IMR-90 (cell line): ENCODE data around the gene ACADL. TPM values are rescaled to one million over a fixed set of nuclear protein-coding genes. Genes with fewer than 3 reads are reported as not detected.

Experiments used
- ATAC-seq: fragments of 200-7000 bp; cut with Tn5 transposase; 2 replicates; pipeline ENCODE4 v1.9.1; 2020; ENCODE audit warnings: low read depth, mild to moderate bottlenecking, moderate library complexity
- BruUV-seq: library from RNA; stranded (reverse); fragments of 400-500 nt; replicated peaks from 2 replicates; lab custom pipeline; 2021; lab: Mats Ljungman, UMichigan
- CTCF ChIA-PET: fragments of 300-600 bp; formaldehyde crosslinking; extraction: SDS; loops from one replicate; lab custom pipeline; 2021; ENCODE audit warnings: antibody characterized with exemption; lab: Yijun Ruan, JAX
- POLR2A ChIA-PET: fragments of 300-600 bp; sonication (Branson Sonifier 250); formaldehyde crosslinking; loops from one replicate; lab custom pipeline; 2022; ENCODE audit warnings: antibody characterized with exemption; ENCODE audit not compliant: unreplicated experiment; lab: Charles Lee
- DNase-seq: peaks from one replicate; pipeline ENCODE4 v3.0.0; 2013
- H2AFZ ChIP-seq: replicated peaks from 2 replicates; pipeline ENCODE3; 2013; ENCODE audit warnings: low read length, mild to moderate bottlenecking; ENCODE audit not compliant: poor library complexity
- H2AK5ac ChIP-seq: 2 replicates; pipeline ENCODE4 v1.6.1; 2013; ENCODE audit warnings: low read depth, low read length, inconsistent platforms
- H2AK9ac ChIP-seq: replicated peaks from 2 replicates; pipeline ENCODE3; 2013; ENCODE audit warnings: mild to moderate bottlenecking, low read depth, low read length, moderate library complexity; ENCODE audit not compliant: poor library complexity
- H2BK120ac ChIP-seq: 2 replicates; pipeline ENCODE4 v1.6.1; 2013; ENCODE audit warnings: low read depth, low read length, inconsistent platforms
- H2BK15ac ChIP-seq: 3 replicates; pipeline ENCODE4 v1.6.1; 2013; ENCODE audit warnings: low read depth, low read length, inconsistent platforms
- H2BK20ac ChIP-seq: 2 replicates; pipeline ENCODE4 v1.6.1; 2013; ENCODE audit warnings: low read depth, mild to moderate bottlenecking, inconsistent platforms, low read length, moderate library complexity
- H2BK5ac ChIP-seq: 2 replicates; pipeline ENCODE4 v1.6.1; 2013; ENCODE audit warnings: mild to moderate bottlenecking, low read depth, low read length, inconsistent platforms; ENCODE audit not compliant: poor library complexity, severe bottlenecking
- H3K14ac ChIP-seq: replicated peaks from 2 replicates; pipeline ENCODE4 v1.6.1; 2013; ENCODE audit warnings: low read depth, low read length, inconsistent platforms
- H3K18ac ChIP-seq: 2 replicates; pipeline ENCODE4 v1.6.1; 2013; ENCODE audit warnings: low read depth, low read length, control low read depth
- H3K23ac ChIP-seq: 2 replicates; pipeline ENCODE4 v1.6.1; 2013; ENCODE audit warnings: low read depth, low read length, inconsistent platforms
- H3K27ac ChIP-seq: 2 replicates; pipeline ENCODE4 v1.5.1; 2013; ENCODE audit warnings: mild to moderate bottlenecking, control low read depth, low read length; ENCODE audit not compliant: insufficient read depth
- H3K27me3 ChIP-seq: 2 replicates; pipeline ENCODE4 v1.6.1; 2013; ENCODE audit warnings: low read length; ENCODE audit not compliant: control insufficient read depth, insufficient read depth
- H3K36me3 ChIP-seq: 2 replicates; pipeline ENCODE4 v1.6.1; 2013; ENCODE audit warnings: low read length, mixed read lengths; ENCODE audit not compliant: control insufficient read depth, insufficient read depth
- H3K4ac ChIP-seq: 2 replicates; pipeline ENCODE4 v1.6.1; 2013; ENCODE audit warnings: low read depth, low read length, inconsistent platforms
- H3K4me1 ChIP-seq: 2 replicates; pipeline ENCODE4 v1.6.1; 2013; ENCODE audit warnings: low read length, mixed read lengths; ENCODE audit not compliant: control insufficient read depth, insufficient read depth
- H3K4me2 ChIP-seq: 2 replicates; pipeline ENCODE4 v1.6.1; 2013; ENCODE audit warnings: low read depth, mild to moderate bottlenecking, control low read depth, low read length, moderate library complexity
- H3K4me3 ChIP-seq: 2 replicates; pipeline ENCODE4 v1.5.1; 2013; ENCODE audit warnings: low read depth, mild to moderate bottlenecking, control low read depth, low read length, moderate library complexity; ENCODE audit not compliant: insufficient read depth
- H3K56ac ChIP-seq: 2 replicates; pipeline ENCODE4 v1.6.1; 2013; ENCODE audit warnings: low read length, inconsistent platforms; ENCODE audit not compliant: insufficient read depth; ENCODE audit errors: extremely low read depth
- H3K79me1 ChIP-seq, 2 experiments: 2 replicates each; pipeline ENCODE4 v1.6.1; 2013; ENCODE audit warnings: low read length in 2 of 2, inconsistent platforms in 1 of 2, low read depth in 1 of 2
- H3K9ac ChIP-seq: 2 replicates; pipeline ENCODE4 v1.6.1; 2013; ENCODE audit warnings: low read depth, low read length, control low read depth
- H3K9me1 ChIP-seq: 2 replicates; pipeline ENCODE4 v1.6.1; 2013; ENCODE audit warnings: low read length, inconsistent platforms; ENCODE audit not compliant: insufficient read depth
- H3K9me3 ChIP-seq: 2 replicates; pipeline ENCODE4 v1.6.1; 2013; ENCODE audit warnings: low read length; ENCODE audit not compliant: control insufficient read depth, insufficient read depth
- H4K20me1 ChIP-seq: 2 replicates; pipeline ENCODE4 v1.6.1; 2013; ENCODE audit warnings: low read length, inconsistent platforms; ENCODE audit not compliant: insufficient read depth
- H4K5ac ChIP-seq: 2 replicates; pipeline ENCODE4 v1.6.1; 2013; ENCODE audit warnings: mild to moderate bottlenecking, low read depth, low read length, control low read depth
- H4K8ac ChIP-seq, 2 experiments: 2 replicates each; pipeline ENCODE4 v1.6.1; 2013; ENCODE audit warnings: low read depth in 2 of 2, low read length in 2 of 2, control low read depth in 1 of 2, inconsistent platforms in 1 of 2
- H4K91ac ChIP-seq: 2 replicates; pipeline ENCODE4 v1.6.1; 2013; ENCODE audit warnings: low read depth, low read length, inconsistent platforms; ENCODE audit not compliant: insufficient read depth
- BHLHE40 ChIP-seq: fragments of 150-350 bp; IDR thresholded peaks from 2 replicates; pipeline ENCODE4 v1.6.1; 2016; ENCODE audit warnings: mild to moderate bottlenecking, low read depth, low read length
- CHD1 ChIP-seq: IDR thresholded peaks from 2 replicates; pipeline ENCODE4 v1.6.1; 2012; ENCODE audit warnings: low read depth, low read length, improper control_type of control experiment
- MAZ ChIP-seq: IDR thresholded peaks from 2 replicates; pipeline ENCODE4 v1.6.1; 2012; ENCODE audit warnings: low read depth, mild to moderate bottlenecking, low read length, improper control_type of control experiment, moderate library complexity, borderline replicate concordance
- POLR2A ChIP-seq: IDR thresholded peaks from 2 replicates; pipeline ENCODE4 v1.6.1; 2012; ENCODE audit warnings: mild to moderate bottlenecking, low read depth, low read length
- RAD21 ChIP-seq: IDR thresholded peaks from 2 replicates; pipeline ENCODE4 v1.6.1; 2012; ENCODE audit warnings: low read length, improper control_type of control experiment
- RCOR1 ChIP-seq: IDR thresholded peaks from 2 replicates; pipeline ENCODE4 v1.6.1; 2012; ENCODE audit warnings: mild to moderate bottlenecking, low read length, improper control_type of control experiment; ENCODE audit not compliant: insufficient replicate concordance
- WGBS, 2 experiments: methylation state at CpG; one replicate each; pipeline versions ENCODE4 v1.1.5 to v1.1.7; 2013; ENCODE audit warnings: missing lambda C conversion rate in 2 of 2; ENCODE audit not compliant: insufficient read length in 1 of 2; ENCODE audit errors: extremely low coverage in 2 of 2; 5-methylcytosine and 5-hydroxymethylcytosine counted together
- dilution Hi-C: fragments of 300-500 bp; cut with HindIII; formaldehyde crosslinking; loops from one replicate; pipeline ENCODE4 v1.14.3; 2018; ENCODE audit warnings: low sequenced_read_pairs; ENCODE audit not compliant: unreplicated experiment
- in situ Hi-C: fragments of 300-500 bp; cut with MboI; formaldehyde crosslinking; loops from 3 replicates; pipeline ENCODE4 v1.14.3; 2019; ENCODE audit warnings: low sequenced_read_pairs, inconsistent platforms, mixed read lengths
- intact Hi-C: fragments of 100-400 bp; cut with micrococcal nuclease; formaldehyde crosslinking; loops from 2 replicates; pipeline ENCODE4 v1.10.0; 2022
- polyA plus RNA-seq, 3 experiments: library from polyadenylated mRNA; depleted of rRNA; stranded (reverse); fragments of >200 nt; gene quantifications; 2 replicates each; pipeline ENCODE4 v1.2.3, GENCODE V29; 2012; ENCODE audit warnings: low replicate concordance in 1 of 3
- total RNA-seq: library from RNA; depleted of rRNA; stranded (reverse); fragments of >200 nt; gene quantifications from 2 replicates; pipeline ENCODE4 v1.2.3, GENCODE V29; 2012
- TF ChIP-seq, protein P1 (sequence below): fragments of 150-350 bp; IDR thresholded peaks from 2 replicates; pipeline ENCODE4 v1.6.1; 2016; ENCODE audit warnings: low read depth, mild to moderate bottlenecking, low read length, moderate library complexity, borderline replicate concordance

ACADL gene
- total and polyA plus RNA-seq, 2 of the 4 experiments (the other 2 are of a cell fraction) = not detected

DNA sequence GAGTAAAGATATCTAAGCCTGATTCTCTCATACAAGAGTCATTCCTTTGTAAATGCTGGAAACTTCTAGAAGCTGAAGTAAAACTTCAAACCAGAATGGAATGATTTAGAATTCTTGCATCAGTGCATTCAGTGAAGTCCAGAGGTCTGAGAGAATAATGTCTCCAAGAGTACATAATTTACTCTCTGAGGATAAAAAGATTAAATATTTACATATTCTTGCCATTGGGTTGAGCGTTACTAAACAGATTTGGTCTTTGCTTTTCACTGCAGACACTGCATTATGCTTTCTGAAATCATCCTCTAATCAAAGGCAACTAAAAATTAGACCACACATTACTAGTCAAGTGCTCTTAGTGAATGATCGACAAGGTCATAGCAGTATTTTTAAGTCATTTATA, 27.5 kb downstream of the ACADL start:
- H2BK15ac ChIP-seq = no peak overlapping the region
- DNase-seq (peak; percentile 19), ATAC-seq (peak; percentile 80)
- H4K8ac ChIP-seq = no peak overlapping the region
- WGBS, 2 experiments = no CpG with 5 or more reads among the region's 2 CpGs
- no peak overlapping the region for H3K4ac ChIP-seq
- H2AK5ac ChIP-seq = no peak overlapping the region
- H3K18ac ChIP-seq = no peak overlapping the region
- H3K27me3 ChIP-seq = peaks cover 3% of the 10 kb centered on the region
- no peak overlapping the region for H4K91ac ChIP-seq
- POLR2A ChIA-PET = no interaction called here
- H3K4me1 ChIP-seq = no peaks in the 10 kb centered on the region
- no peak overlapping the region for H3K9ac ChIP-seq
- no TSS peak for BruUV-seq
- no peaks in the 10 kb centered on the region for H3K79me1 ChIP-seq
- H3K23ac ChIP-seq = no peak overlapping the region
- dilution Hi-C loops = no loop called here
- in situ Hi-C loops = loop anchor here (5.0 kb wide), 1 partner anchor 220 kb away; no protein-coding TSS in a partner anchor
- H4K20me1 ChIP-seq = no peaks in the 10 kb centered on the region
- H2AFZ ChIP-seq = no peak overlapping the region
- H3K14ac ChIP-seq = no peak overlapping the region
- H3K4me2 ChIP-seq = peak overlapping the region; percentile 27; the same call in 1 of the 2 replicates
- no peak overlapping the region for H2AK9ac ChIP-seq
- no peak overlapping the region for H2BK120ac ChIP-seq
- no peaks in the 10 kb centered on the region for H3K9me1 ChIP-seq
- H3K4me3 ChIP-seq = no peak overlapping the region
- H2BK20ac ChIP-seq = no peak overlapping the region
- intact Hi-C loops = loop anchor here (2.0 to 5.0 kb wide), 4 partner anchors 201 to 1800 kb away; partner anchors contain the start of gene MAP2
- no peak overlapping the region for H3K27ac ChIP-seq
- CTCF ChIA-PET = interaction anchor here (0.6 to 1.0 kb wide), 2 partner anchors 120 to 148 kb away, joined by 3 read pairs; no protein-coding TSS in a partner anchor
- H3K9me3 ChIP-seq = no peaks in the 10 kb centered on the region
- TF ChIP-seq CHD1 (no peak), RCOR1 (no peak), RAD21 (no peak), POLR2A (no peak), MAZ (no peak), BHLHE40 (no peak)
- TF ChIP-seq, protein P1, sequence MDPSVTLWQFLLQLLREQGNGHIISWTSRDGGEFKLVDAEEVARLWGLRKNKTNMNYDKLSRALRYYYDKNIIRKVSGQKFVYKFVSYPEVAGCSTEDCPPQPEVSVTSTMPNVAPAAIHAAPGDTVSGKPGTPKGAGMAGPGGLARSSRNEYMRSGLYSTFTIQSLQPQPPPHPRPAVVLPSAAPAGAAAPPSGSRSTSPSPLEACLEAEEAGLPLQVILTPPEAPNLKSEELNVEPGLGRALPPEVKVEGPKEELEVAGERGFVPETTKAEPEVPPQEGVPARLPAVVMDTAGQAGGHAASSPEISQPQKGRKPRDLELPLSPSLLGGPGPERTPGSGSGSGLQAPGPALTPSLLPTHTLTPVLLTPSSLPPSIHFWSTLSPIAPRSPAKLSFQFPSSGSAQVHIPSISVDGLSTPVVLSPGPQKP = no peak
- no peak overlapping the region for H3K56ac ChIP-seq
- H2BK5ac ChIP-seq = no peak overlapping the region
- H3K36me3 ChIP-seq = no peaks in the 10 kb centered on the region
- no peak overlapping the region for H4K5ac ChIP-seq
